IPS-15b (cell line): ENCODE results near the gene IGFL2.
"Not testable (repeated sequence)": the region's sequence is repeated elsewhere in the genome, so short reads cannot be mapped to it uniquely, and the experiment has no call there.

Experiments used
- H3K27me3 ChIP-seq: one replicate; pipeline ENCODE4 v1.6.1; 2013; ENCODE audit warnings: low read length; ENCODE audit not compliant: control insufficient read depth, insufficient read depth
- H3K36me3 ChIP-seq: one replicate; pipeline ENCODE4 v1.6.1; 2013; ENCODE audit warnings: low read length; ENCODE audit not compliant: control insufficient read depth, insufficient read depth
- H3K4me1 ChIP-seq: one replicate; pipeline ENCODE4 v1.6.1; 2013; ENCODE audit warnings: mild to moderate bottlenecking, low read length; ENCODE audit not compliant: control insufficient read depth, insufficient read depth
- H3K4me3 ChIP-seq: one replicate; pipeline ENCODE4 v1.5.1; 2013; ENCODE audit warnings: low read depth, low read length
- H3K9ac ChIP-seq: one replicate; pipeline ENCODE4 v1.6.1; 2013; ENCODE audit warnings: low read depth, mild to moderate bottlenecking, low read length
- H3K9me3 ChIP-seq: one replicate; pipeline ENCODE4 v1.6.1; 2013; ENCODE audit warnings: mild to moderate bottlenecking, low read length; ENCODE audit not compliant: control insufficient read depth, insufficient read depth

Gene IGFL2

GRCh38 chr19:46147791-46148288 is at the start of gene IGFL2:
IGFL2 (plus strand) TSS chr19:46148238; CDS start chr19:46148279, 41 bp downstream.
- Histone ChIP-seq H3K9me3 (no peaks in the 10 kb centered on the region), H3K9ac (no peak within 1 kb of the TSS), H3K36me3 (no peaks in the 10 kb centered on the region), H3K27me3 (peaks cover 2% of the 10 kb centered on the region), H3K4me3 (no peak within 1 kb of the TSS), H3K4me1 (no peaks in the 10 kb centered on the region)

GRCh38 chr19:46100344-46100743 is 47.7 kb upstream of the IGFL2 start:
- Histone ChIP-seq H3K27me3 (no peaks in the 10 kb centered on the region), H3K4me1 (no peaks in the 10 kb centered on the region), H3K9me3 (no peaks in the 10 kb centered on the region), H3K9ac (no peak overlapping the region), H3K4me3 (no peak overlapping the region), H3K36me3 (no peaks in the 10 kb centered on the region)

GRCh38 chr19:46101293-46101692 is 46.7 kb upstream of the IGFL2 start:
- Histone ChIP-seq H3K9ac (no peak overlapping the region), H3K4me1 (no peaks in the 10 kb centered on the region), H3K36me3 (no peaks in the 10 kb centered on the region), H3K4me3 (no peak overlapping the region), H3K27me3 (no peaks in the 10 kb centered on the region), H3K9me3 (no peaks in the 10 kb centered on the region)

DNA sequence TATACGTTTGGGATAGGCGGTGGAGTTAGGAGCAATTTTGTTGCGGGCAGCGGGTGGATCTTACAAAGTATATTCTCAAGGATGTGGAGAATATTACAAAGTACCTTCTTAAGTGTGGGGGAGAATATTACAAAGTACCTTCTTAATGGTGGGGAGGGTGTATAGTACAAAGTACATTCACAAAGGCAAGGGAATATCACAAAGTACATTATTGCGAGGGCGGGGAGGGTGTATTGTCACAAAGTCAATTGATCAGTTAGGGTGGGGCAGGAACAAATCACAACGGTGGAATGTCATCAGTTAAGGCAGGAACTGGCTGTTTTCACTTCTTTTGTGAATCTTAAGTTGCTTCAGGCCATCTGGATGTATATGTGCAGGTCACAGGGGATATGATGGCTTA is 45.7 kb upstream of the IGFL2 start:
- not testable (repeated sequence) for H3K9me3 ChIP-seq, H3K27me3 ChIP-seq, H3K4me3 ChIP-seq, H3K4me1 ChIP-seq, H3K36me3 ChIP-seq, H3K9ac ChIP-seq

DNA sequence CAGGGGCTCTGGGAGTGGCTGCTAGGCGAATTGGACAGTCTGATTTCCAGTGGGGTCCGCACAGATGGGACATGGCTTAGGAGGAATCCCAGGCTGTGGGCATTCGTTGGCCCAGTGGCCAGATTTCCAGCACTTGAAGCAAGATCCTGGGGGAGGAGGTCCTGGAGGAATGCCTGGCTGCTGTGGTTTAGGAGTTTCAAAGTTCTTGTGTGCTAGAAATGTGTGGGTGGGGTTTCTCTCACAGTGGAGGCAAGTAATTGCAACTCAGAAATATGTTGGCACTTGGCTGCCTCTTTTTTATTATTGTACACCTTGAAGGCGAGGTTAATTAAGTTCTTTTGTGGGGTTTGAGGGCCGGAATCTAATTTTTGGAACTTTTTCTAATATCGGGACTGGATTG is 40.7 kb upstream of the IGFL2 start:
- H3K4me3 ChIP-seq, result no peak overlapping the region
- H3K4me1 ChIP-seq, result no peaks in the 10 kb centered on the region
- no peak overlapping the region for H3K9ac ChIP-seq
- peaks cover 3% of the 10 kb centered on the region for H3K27me3 ChIP-seq
- no peaks in the 10 kb centered on the region for H3K36me3 ChIP-seq
- H3K9me3 ChIP-seq, result peaks cover 4% of the 10 kb centered on the region

DNA sequence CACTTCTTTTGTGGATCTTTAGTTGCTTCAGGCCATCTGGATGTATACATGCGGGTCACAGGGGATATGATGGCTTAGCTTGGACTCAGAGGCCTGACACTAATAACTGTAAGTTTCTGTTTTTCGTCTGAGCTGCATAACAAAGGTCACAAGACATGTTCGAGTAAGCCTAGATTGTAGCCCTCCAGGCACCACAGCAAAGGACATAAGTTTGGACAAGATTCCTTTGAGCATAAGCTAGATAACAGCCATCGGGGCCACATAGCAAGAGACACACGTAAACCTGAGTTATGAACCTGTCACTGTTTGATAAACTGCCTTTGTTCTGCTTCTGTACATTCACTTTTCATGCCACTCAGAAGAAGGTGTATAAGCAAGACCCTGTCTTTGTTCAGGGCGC is 38.2 kb upstream of the IGFL2 start:
- Histone ChIP-seq H3K9me3 (peaks cover 4% of the 10 kb centered on the region), H3K4me3 (no peak overlapping the region), H3K4me1 (no peaks in the 10 kb centered on the region), H3K36me3 (no peaks in the 10 kb centered on the region), H3K9ac (no peak overlapping the region), H3K27me3 (peaks cover 5% of the 10 kb centered on the region)

- H3K27me3 ChIP-seq, result peaks cover 5% of the 10 kb centered on the region
- H3K9ac ChIP-seq, result no peak overlapping the region
- H3K4me1 ChIP-seq, result no peaks in the 10 kb centered on the region
- no peaks in the 10 kb centered on the region for H3K36me3 ChIP-seq
- H3K4me3 ChIP-seq, result no peak overlapping the region
- H3K9me3 ChIP-seq, result peaks cover 4% of the 10 kb centered on the region
These were observed 36.7 kb upstream of the IGFL2 start for GRCh38 chr19:46111376-46111775.

DNA sequence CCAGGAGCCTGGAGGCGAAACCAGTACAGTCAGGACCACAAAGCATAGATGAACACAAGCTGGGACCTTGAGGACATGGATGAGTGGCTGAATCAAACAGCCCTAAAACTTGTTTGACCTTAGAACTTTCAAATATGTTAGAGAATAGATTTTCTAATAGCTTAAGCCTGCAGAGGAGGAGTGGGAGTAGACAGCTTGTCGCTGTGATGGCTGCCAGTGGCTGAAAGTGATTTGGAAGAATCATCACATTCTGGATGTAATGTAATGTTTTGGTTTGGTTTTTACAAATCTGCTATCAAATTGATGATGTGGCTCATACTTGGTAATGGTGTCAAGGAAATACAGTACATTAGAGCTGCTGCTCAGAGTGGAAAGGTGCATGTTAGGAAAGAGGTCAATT is 35.5 kb upstream of the IGFL2 start:
- Histone ChIP-seq H3K27me3 (peaks cover 5% of the 10 kb centered on the region), H3K36me3 (no peaks in the 10 kb centered on the region), H3K9ac (no peak overlapping the region), H3K4me3 (no peak overlapping the region), H3K4me1 (no peaks in the 10 kb centered on the region), H3K9me3 (peaks cover 4% of the 10 kb centered on the region)

DNA sequence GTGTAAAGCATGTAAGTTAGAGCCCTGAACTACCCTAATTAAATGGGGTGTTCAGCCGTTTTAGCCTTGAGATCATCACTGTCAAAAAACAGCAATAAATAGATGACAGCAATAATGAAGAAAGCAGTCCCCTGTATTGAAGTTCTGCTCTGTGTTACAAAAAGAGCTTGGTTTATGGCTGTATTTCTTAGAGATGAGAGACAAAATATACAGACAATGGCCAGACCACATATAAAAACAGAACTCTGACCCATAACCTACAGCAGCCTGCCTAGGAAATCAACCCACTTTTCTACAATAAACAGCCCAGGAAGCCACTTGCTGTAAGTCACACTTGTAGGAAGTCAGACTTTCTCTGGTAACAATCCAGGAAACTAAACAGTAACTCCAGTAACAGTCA is 34.3 kb upstream of the IGFL2 start:
- peaks cover 5% of the 10 kb centered on the region for H3K27me3 ChIP-seq
- no peak overlapping the region for H3K4me3 ChIP-seq
- no peaks in the 10 kb centered on the region for H3K36me3 ChIP-seq
- no peak overlapping the region for H3K9ac ChIP-seq
- no peaks in the 10 kb centered on the region for H3K4me1 ChIP-seq
- H3K9me3 ChIP-seq, result peaks cover under 1% of the 10 kb centered on the region

GRCh38 chr19:46115396-46116106 is 32.5 kb upstream of the IGFL2 start:
- H3K27me3 ChIP-seq, result peaks cover 5% of the 10 kb centered on the region
- no peak overlapping the region for H3K4me3 ChIP-seq
- H3K4me1 ChIP-seq, result no peaks in the 10 kb centered on the region
- no peak overlapping the region for H3K9ac ChIP-seq
- no peaks in the 10 kb centered on the region for H3K9me3 ChIP-seq
- H3K36me3 ChIP-seq, result no peaks in the 10 kb centered on the region

- H3K36me3 ChIP-seq, result no peaks in the 10 kb centered on the region
- peaks cover 5% of the 10 kb centered on the region for H3K27me3 ChIP-seq
- no peaks in the 10 kb centered on the region for H3K9me3 ChIP-seq
- no peak overlapping the region for H3K4me3 ChIP-seq
- H3K9ac ChIP-seq, result no peak overlapping the region
- no peaks in the 10 kb centered on the region for H3K4me1 ChIP-seq
These were observed 31.9 kb upstream of the IGFL2 start for GRCh38 chr19:46116121-46116520.

- Histone ChIP-seq H3K36me3 (no peaks in the 10 kb centered on the region), H3K9me3 (no peaks in the 10 kb centered on the region), H3K4me1 (no peaks in the 10 kb centered on the region), H3K4me3 (no peak overlapping the region), H3K9ac (no peak overlapping the region), H3K27me3 (no peaks in the 10 kb centered on the region)
These were observed 29.9 kb upstream of the IGFL2 start for GRCh38 chr19:46118136-46118535.
